ENCODE results near the gene FAM83D. TPM values are rescaled to one million over a fixed set of nuclear protein-coding genes. Genes with fewer than 3 reads are reported as not detected.

Gene FAM83D
- total RNA-seq, 1 experiment from 2014 or later: 48.1 TPM

- H4K20me1 ChIP-seq (ENCODE audit: control insufficient read depth, insufficient read depth, insufficient read length): no peaks in the 10 kb centered on the region
- no peak overlapping the region for H3K23ac ChIP-seq (ENCODE audit: insufficient read length, low read depth, low read length)
- no peak overlapping the region for H3K14ac ChIP-seq (ENCODE audit: insufficient read depth, low read length)
- H3K56ac ChIP-seq (ENCODE audit: insufficient read length, low read depth, low read length): no peak overlapping the region
- TF ChIP-seq, protein P1, sequence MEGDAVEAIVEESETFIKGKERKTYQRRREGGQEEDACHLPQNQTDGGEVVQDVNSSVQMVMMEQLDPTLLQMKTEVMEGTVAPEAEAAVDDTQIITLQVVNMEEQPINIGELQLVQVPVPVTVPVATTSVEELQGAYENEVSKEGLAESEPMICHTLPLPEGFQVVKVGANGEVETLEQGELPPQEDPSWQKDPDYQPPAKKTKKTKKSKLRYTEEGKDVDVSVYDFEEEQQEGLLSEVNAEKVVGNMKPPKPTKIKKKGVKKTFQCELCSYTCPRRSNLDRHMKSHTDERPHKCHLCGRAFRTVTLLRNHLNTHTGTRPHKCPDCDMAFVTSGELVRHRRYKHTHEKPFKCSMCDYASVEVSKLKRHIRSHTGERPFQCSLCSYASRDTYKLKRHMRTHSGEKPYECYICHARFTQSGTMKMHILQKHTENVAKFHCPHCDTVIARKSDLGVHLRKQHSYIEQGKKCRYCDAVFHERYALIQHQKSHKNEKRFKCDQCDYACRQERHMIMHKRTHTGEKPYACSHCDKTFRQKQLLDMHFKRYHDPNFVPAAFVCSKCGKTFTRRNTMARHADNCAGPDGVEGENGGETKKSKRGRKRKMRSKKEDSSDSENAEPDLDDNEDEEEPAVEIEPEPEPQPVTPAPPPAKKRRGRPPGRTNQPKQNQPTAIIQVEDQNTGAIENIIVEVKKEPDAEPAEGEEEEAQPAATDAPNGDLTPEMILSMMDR (conservative IDR thresholded peaks at IDR 0.05): no peak
- Mint-ChIP-seq H3K36me3 (ENCODE audit: insufficient read depth in 1 of 3, low read depth in 3 of 3) (no peaks in the 10 kb centered on the region), H3K9me3 (no peaks in the 10 kb centered on the region; a peak in 1 of 5 replicates), H3K27ac (peak overlapping the region in 1 of 3 experiments; percentile 44; a peak in 1 of 7 replicates), H3K27me3 (ENCODE audit: low read depth) (no peaks in the 10 kb centered on the region), H3K4me3 (no peak overlapping the region; a peak in 1 of 5 replicates), H3K4me1 (peaks cover 14 to 23% of the 10 kb centered on the region in 2 experiments)
- H3K23me2 ChIP-seq (ENCODE audit: insufficient read length, low read depth, low read length, poor library complexity, severe bottlenecking): no peaks in the 10 kb centered on the region
- no peak overlapping the region for H3K27ac ChIP-seq (ENCODE audit: insufficient read length, low read depth, low read length)
- H3K79me2 ChIP-seq (ENCODE audit: insufficient read depth, low read length): no peaks in the 10 kb centered on the region
- no peak overlapping the region for H3K4me2 ChIP-seq (ENCODE audit: insufficient read depth, insufficient read length, low read length)
- H2BK20ac ChIP-seq (ENCODE audit: low read depth, low read length, poor library complexity, severe bottlenecking): no peak overlapping the region
- no peak overlapping the region for H2BK12ac ChIP-seq (ENCODE audit: insufficient read length, low read depth, low read length)
- H3K27me3 ChIP-seq (ENCODE audit: insufficient read depth, low read length): no peaks in the 10 kb centered on the region
- H4K91ac ChIP-seq (ENCODE audit: insufficient read length, low read depth, low read length): no peak overlapping the region
- no peak for DNase-seq
- H3T11ph ChIP-seq (ENCODE audit: low read length): no peak overlapping the region
- no peak overlapping the region for H2BK15ac ChIP-seq (ENCODE audit: low read depth, low read length)
- no peak overlapping the region for H2BK120ac ChIP-seq (ENCODE audit: low read depth, low read length, poor library complexity, severe bottlenecking)
- H4K5ac ChIP-seq (ENCODE audit: insufficient read length, low read depth, low read length): no peak overlapping the region
- no CpG with 5 or more reads among the region's 2 CpGs for WGBS (ENCODE audit: extremely low coverage, insufficient read length, low lambda C conversion rate)
- no peaks in the 10 kb centered on the region for H3K9me3 ChIP-seq (ENCODE audit: control insufficient read depth, low read depth, low read length)
- no peaks in the 10 kb centered on the region for H3K79me1 ChIP-seq (ENCODE audit: insufficient read depth, low read depth, low read length, poor library complexity, severe bottlenecking)
- no peak overlapping the region for H3K4ac ChIP-seq (ENCODE audit: low read depth, low read length)
- H3K9ac ChIP-seq (ENCODE audit: extremely low read depth, insufficient read length, low read length): no peak overlapping the region
- no peak overlapping the region for H2AFZ ChIP-seq (ENCODE audit: low read length)
- H2BK5ac ChIP-seq (ENCODE audit: insufficient read length, low read length): no peak overlapping the region
- no peaks in the 10 kb centered on the region for H3K4me1 ChIP-seq (ENCODE audit: insufficient read depth, low read length)
- H4K8ac ChIP-seq (replicated peaks; ENCODE audit: insufficient read length, low read depth, low read length): no peak overlapping the region
- no peak overlapping the region for H2AK5ac ChIP-seq (ENCODE audit: insufficient read length, low read length)
- H3K18ac ChIP-seq (ENCODE audit: insufficient read length, low read depth, low read length): no peak overlapping the region
Observed at GRCh38 chr20:38882600-38882999, 43.6 kb upstream of the FAM83D start.
